GM06990 (cell line): ENCODE measurements around the gene GAB3.

ENCODE experiments used
- DNase-seq: peaks from one replicate; pipeline ENCODE4 v3.0.0-alpha.2; 2011; ENCODE audit not compliant: insufficient read length; ENCODE audit errors: extremely low read depth
- H3K27me3 ChIP-seq: replicated peaks from 2 replicates; pipeline ENCODE4 v1.6.0; 2011; ENCODE audit warnings: low read length; ENCODE audit not compliant: control insufficient read depth, insufficient read depth
- H3K36me3 ChIP-seq: 2 replicates; pipeline ENCODE4 v1.5.1; 2011; ENCODE audit warnings: low read length; ENCODE audit not compliant: control insufficient read depth, insufficient read depth
- H3K4me3 ChIP-seq: replicated peaks from 2 replicates; pipeline ENCODE4 v1.5.1; 2011; ENCODE audit warnings: low read depth, mild to moderate bottlenecking, control low read depth, low read length
- CTCF ChIP-seq: IDR thresholded peaks from 2 replicates; pipeline ENCODE4 v1.5.1; 2011; ENCODE audit warnings: low read length, control low read depth, mild to moderate bottlenecking, inconsistent platforms; ENCODE audit not compliant: insufficient read depth, poor library complexity, severe bottlenecking

The GAB3 gene

GRCh38 chrX:154735695-154736393 lies 15.0 kb downstream of the GAB3 start:
- no peaks in the 10 kb centered on the region for H3K36me3 ChIP-seq
- no peak for DNase-seq
- no peaks in the 10 kb centered on the region for H3K27me3 ChIP-seq
- no peak for TF ChIP-seq CTCF
- no peak overlapping the region for H3K4me3 ChIP-seq

GRCh38 chrX:154734061-154734781 lies 16.7 kb downstream of the GAB3 start:
- TF ChIP-seq CTCF, result no peak
- no peak overlapping the region for H3K4me3 ChIP-seq
- DNase-seq, result no peak
- H3K36me3 ChIP-seq, result no peaks in the 10 kb centered on the region
- H3K27me3 ChIP-seq, result no peaks in the 10 kb centered on the region

- Histone ChIP-seq H3K27me3 (no peaks in the 10 kb centered on the region), H3K4me3 (no peak overlapping the region), H3K36me3 (no peaks in the 10 kb centered on the region)
- TF ChIP-seq CTCF, result no peak
- DNase-seq, result no peak
Measured at GRCh38 chrX:154733066-154733425, 17.8 kb downstream of the GAB3 start.

- no peaks in the 10 kb centered on the region for H3K36me3 ChIP-seq
- no peak overlapping the region for H3K4me3 ChIP-seq
Measured at GRCh38 chrX:154732421-154733065, 18.3 kb downstream of the GAB3 start.

GRCh38 chrX:154731881-154732280 lies 19.0 kb downstream of the GAB3 start:
- no peaks in the 10 kb centered on the region for H3K36me3 ChIP-seq
- no peak for DNase-seq
- H3K4me3 ChIP-seq, result no peak overlapping the region
- no peaks in the 10 kb centered on the region for H3K27me3 ChIP-seq
- no peak for TF ChIP-seq CTCF

More at GRCh38 chrX:154732421-154733065, 18.3 kb downstream of the GAB3 start:
- DNase-seq, result no peak
- no peaks in the 10 kb centered on the region for H3K27me3 ChIP-seq
- no peak for TF ChIP-seq CTCF
